Pancreas (tissue), 10 donors: ENCODE measurements around the gene CUL1. TPM values are rescaled to one million over a fixed set of nuclear protein-coding genes. Genes with fewer than 3 reads are reported as not detected.

Experiments
- ATAC-seq, 4 donors: fragments of 200-7000 bp; cut with Tn5 transposase; one replicate each; pipeline versions ENCODE4 v1.8.0 to v1.9.1; 2020; ENCODE audit warnings: mild to moderate bottlenecking in 4 of 4, moderate library complexity in 4 of 4
- DNase-seq, 6 donors: peaks; one replicate each; pipeline ENCODE4 v3.0.0-alpha.2; 2020
- FAIRE-seq: peaks from 2 replicates; lab custom pipeline; 2012; peaks lifted over from hg19 to GRCh38; lab: Jason Lieb, UNC
- H3K27ac ChIP-seq, 4 donors: fragments of 200-600 bp; sonication (generic); 1 replicate in 3 of 4; 2 replicates in 1 of 4; pipeline versions ENCODE4 v1.5.0 to v1.8.0; 2020
- H3K27me3 ChIP-seq, 4 donors: fragments of 200-600 bp; one replicate each; pipeline ENCODE4 v1.8.0; 2021
- H3K36me3 ChIP-seq, 3 donors: fragments of 200-600 bp; sonication (generic) in 1 of 3; one replicate each; pipeline versions ENCODE4 v1.5.0 to v1.8.0; 2020 to 2021
- H3K4me1 ChIP-seq, 3 donors: fragments of 200-600 bp; one replicate each; pipeline ENCODE4 v1.8.0; 2021
- H3K4me3 ChIP-seq, 4 donors: fragments of 200-600 bp; sonication (generic) in 2 of 4; one replicate each; pipeline versions ENCODE4 v1.5.0 to v1.8.0; 2020 to 2021
- H3K9me3 ChIP-seq, 4 donors: fragments of 200-600 bp; one replicate each; pipeline ENCODE4 v1.8.0; 2021
- CTCF ChIP-seq, 4 donors: fragments of 200-600 bp; sonication (generic) in 3 of 4; IDR thresholded peaks; one replicate each; pipeline versions ENCODE4 v1.5.0 to v1.8.0; 2021; ENCODE audit warnings: antibody characterized with exemption in 4 of 4
- WGBS, 2 donors: extraction: QIAGEN DNeasy Blood & Tissue Kit; methylation state at CpG; one replicate each; pipeline ENCODE4 v1.1.7; 2013; 5-methylcytosine and 5-hydroxymethylcytosine counted together
- intact Hi-C, 3 donors: fragments of 100-400 bp; cut with DNase I; formaldehyde crosslinking; loops; one replicate each; pipeline versions ENCODE4 v1.11.1 to v1.14.2; 2022
- polyA plus RNA-seq, 2 donors: library from polyadenylated mRNA; stranded (reverse); fragments of 200-250 nt; gene quantifications; one replicate each; pipeline ENCODE4 v1.2.3, GENCODE V29; 2013
- total RNA-seq, 6 donors: library from RNA; stranded (reverse); fragmentation: NEBNext Ultra II Directional in 4 of 6; extraction: Animal tissue kit (Norgen Biotek cat#: 25700) in 4 of 6; gene quantifications; one replicate each; pipeline versions ENCODE4 v1.2.1 to v1.2.4, GENCODE V29; 2021 to 2023
- donor health status: healthy with polysubstance abuse.
- donor health status: DM: no; HTN: no; CAD: no; lungs with moderate emphysema.
- donor health status: DM: no; HTN: no; CAD: no.
- donor health status: control.
- donor health status: control.
- donor health status: Bipolar disorder and iron deficiency.
- donor health status: DM: yes; HTN: yes; CAD: no.
- donor health status: DM: no; HTN: no; CAD: no.
- donor health status: DM: no; HTN: no; CAD: no.
- donor health status: DM: yes; HTN: yes; CAD: no.

The CUL1 gene
- total RNA-seq (10 to 100 TPM; 10.8 to 19.2 (median 12.9) TPM), polyA plus RNA-seq (10 to 100 TPM in 1 of 2 donors, 1 to 10 TPM in 1; 8.9 to 17.5 TPM)

- ATAC-seq (peak; percentile 87 to 90 (median 88)), DNase-seq (peak; percentile 86 to 94 (median 90)), FAIRE-seq (no peak)
- intact Hi-C loops = no loop called here
- Histone ChIP-seq H3K27ac (peak within 1 kb of the TSS; percentile 94 to 98 (median 96)), H3K4me1 (peaks cover 17 to 24% (median 20%) of the 10 kb centered on the region in 3 donors), H3K9me3 (no peaks in the 10 kb centered on the region), H3K27me3 (no peaks in the 10 kb centered on the region), H3K4me3 (peak within 1 kb of the TSS; percentile 90 to 98 (median 96)), H3K36me3 (no peaks in the 10 kb centered on the region)
- TF ChIP-seq CTCF (IDR thresholded peaks at IDR 0.05) = no peak
- WGBS, 2 donors = 0% methylated on average over 43 to 84 of the region's 84 CpGs
These were observed at the start of gene CUL1 for GRCh38 chr7:148698397-148699023. Gene CUL1 (plus strand): TSS chr7:148698903. CDS start chr7:148730123, 31,220 bp downstream.

GRCh38 chr7:148650232-148650858 is 48.4 kb upstream of the CUL1 start:
- Histone ChIP-seq H3K36me3 (no peaks in the 10 kb centered on the region), H3K4me3 (no peak overlapping the region), H3K9me3 (no peaks in the 10 kb centered on the region), H3K27ac (no peak overlapping the region), H3K27me3 (peaks cover 0 to 7% (median 0%) of the 10 kb centered on the region in 4 donors), H3K4me1 (no peaks in the 10 kb centered on the region)
- ATAC-seq = no peak
- no peak for FAIRE-seq
- 67 to 68% methylated on average over 4 of the region's 4 CpGs for WGBS, 2 donors
- no peak for TF ChIP-seq CTCF (IDR thresholded peaks at IDR 0.05)
- DNase-seq = no peak
- intact Hi-C loops = no loop called here

- Histone ChIP-seq H3K4me3 (no peak overlapping the region), H3K27me3 (no peaks in the 10 kb centered on the region), H3K9me3 (no peaks in the 10 kb centered on the region), H3K36me3 (no peaks in the 10 kb centered on the region), H3K4me1 (no peaks in the 10 kb centered on the region), H3K27ac (no peak overlapping the region)
- FAIRE-seq = no peak
- no peak for ATAC-seq
- no peak for TF ChIP-seq CTCF (IDR thresholded peaks at IDR 0.05)
- no peak for DNase-seq
- intact Hi-C loops = no loop called here
These were observed 45.9 kb upstream of the CUL1 start for GRCh38 chr7:148652773-148653172.

- intact Hi-C loops = no loop called here
- no peaks in the 10 kb centered on the region for H3K9me3 ChIP-seq
- no peaks in the 10 kb centered on the region for H3K27me3 ChIP-seq
- H3K36me3 ChIP-seq = no peaks in the 10 kb centered on the region
- WGBS, 2 donors = 54 to 66% methylated on average over 4 of the region's 4 CpGs
- no peak for FAIRE-seq
- no peak for DNase-seq
- H3K27ac ChIP-seq = no peak overlapping the region
- ATAC-seq = no peak
- H3K4me1 ChIP-seq = no peaks in the 10 kb centered on the region
- H3K4me3 ChIP-seq = no peak overlapping the region
- no peak for TF ChIP-seq CTCF (IDR thresholded peaks at IDR 0.05)
These were observed 40.8 kb upstream of the CUL1 start for GRCh38 chr7:148657929-148658328.

DNA sequence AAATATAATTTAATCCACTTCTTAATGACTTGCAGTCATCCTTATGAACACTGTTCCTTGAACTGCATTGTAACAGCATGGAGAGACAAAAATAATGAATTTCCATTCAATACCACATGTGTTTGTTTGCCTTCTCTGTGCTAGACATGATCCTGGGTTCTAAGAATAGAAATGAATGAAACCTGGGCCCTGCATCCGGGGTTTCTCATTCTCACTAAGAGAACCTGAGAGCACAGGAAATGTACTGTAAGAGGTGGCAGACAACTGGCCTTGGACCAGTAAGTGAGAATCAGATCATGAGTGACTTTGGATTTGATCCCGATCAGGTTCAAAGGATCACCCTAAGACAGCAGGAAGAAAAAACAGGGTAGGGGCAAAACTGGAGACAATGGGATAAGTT is 37.2 kb upstream of the CUL1 start:
- 73 to 86% methylated on average over 2 of the region's 2 CpGs for WGBS, 2 donors
- no peaks in the 10 kb centered on the region for H3K9me3 ChIP-seq
- FAIRE-seq (no peak), ATAC-seq (no peak), DNase-seq (no peak)
- H3K27ac ChIP-seq = no peak overlapping the region
- no peaks in the 10 kb centered on the region for H3K4me1 ChIP-seq
- no peak overlapping the region for H3K4me3 ChIP-seq
- no peaks in the 10 kb centered on the region for H3K36me3 ChIP-seq
- intact Hi-C loops = no loop called here
- TF ChIP-seq CTCF (IDR thresholded peaks at IDR 0.05) = no peak
- H3K27me3 ChIP-seq = no peaks in the 10 kb centered on the region
